Aorta (tissue), 5 donors: Measurements from ENCODE around the gene ANO3. TPM values are rescaled to one million over a fixed set of nuclear protein-coding genes. Genes with fewer than 3 reads are reported as not detected.
"Not testable (repeated sequence)": the region's sequence is repeated elsewhere in the genome, so short reads cannot be mapped to it uniquely, and the experiment has no call there.

Experiments
- ATAC-seq: fragments of 200-7000 bp; cut with Tn5 transposase; one replicate; pipeline ENCODE4 v1.9.1; 2022; ENCODE audit warnings: moderate library complexity; ENCODE audit not compliant: low FRiP score
- DNase-seq, 2 donors: peaks; one replicate each; pipeline ENCODE4 v3.0.0-alpha.2; 2020
- H3K27ac ChIP-seq, 2 donors: one replicate each; pipeline ENCODE4 v1.5.1; 2013; ENCODE audit warnings: low read length in 2 of 2, mild to moderate bottlenecking in 2 of 2, moderate library complexity in 2 of 2, control low read depth in 1 of 2, inconsistent platforms in 1 of 2, low read depth in 1 of 2
- H3K27me3 ChIP-seq, 2 donors: one replicate each; pipeline ENCODE4 v1.6.1; 2013; ENCODE audit warnings: control low read depth in 1 of 2, low read length in 1 of 2, mild to moderate bottlenecking in 1 of 2, moderate library complexity in 1 of 2; ENCODE audit not compliant: insufficient read depth in 2 of 2, control insufficient read depth in 1 of 2
- H3K36me3 ChIP-seq, 2 donors: one replicate each; pipeline ENCODE4 v1.6.1; 2013; ENCODE audit warnings: control low read depth in 1 of 2, low read length in 1 of 2, mild to moderate bottlenecking in 1 of 2; ENCODE audit not compliant: insufficient read depth in 2 of 2, control insufficient read depth in 1 of 2
- H3K4me1 ChIP-seq, 2 donors: one replicate each; pipeline ENCODE4 v1.6.1; 2013; ENCODE audit warnings: low read length in 2 of 2, control low read depth in 1 of 2, mild to moderate bottlenecking in 1 of 2, moderate library complexity in 1 of 2; ENCODE audit not compliant: insufficient read depth in 2 of 2, control insufficient read depth in 1 of 2
- H3K4me3 ChIP-seq, 2 donors: one replicate each; pipeline ENCODE4 v1.5.1; 2013; ENCODE audit warnings: low read length in 2 of 2, control low read depth in 1 of 2, mild to moderate bottlenecking in 1 of 2
- H3K9me3 ChIP-seq: one replicate; pipeline ENCODE4 v1.6.1; 2013; ENCODE audit warnings: mild to moderate bottlenecking, low read length; ENCODE audit not compliant: control insufficient read depth
- WGBS, 2 donors: extraction: QIAGEN DNeasy Blood & Tissue Kit; methylation state at CpG; one replicate each; pipeline ENCODE4 v1.1.7; 2013; 5-methylcytosine and 5-hydroxymethylcytosine counted together
- intact Hi-C, 2 donors: fragments of 100-400 bp; cut with DNase I; formaldehyde crosslinking; loops; one replicate each; pipeline versions ENCODE4 v1.14.2 to v1.15.0; 2022
- long read RNA-seq, 2 donors: library from polyadenylated mRNA; unstranded; transcript quantifications; one replicate each; pipeline ENCODE4 v2.0.0, GENCODE V29; 2020 to 2021
- polyA plus RNA-seq, 2 donors: library from polyadenylated mRNA; stranded (reverse); fragments of 200-250 nt; gene quantifications; one replicate each; pipeline ENCODE4 v1.2.3, GENCODE V29; 2013
- total RNA-seq, 2 donors: library from RNA; stranded (reverse); fragmentation: NEBNext Ultra II Directional; extraction: Animal tissue kit (Norgen Biotek cat#: 25700); gene quantifications; one replicate each; pipeline ENCODE4 v1.2.1, GENCODE V29; 2021
- donor health status: healthy with polysubstance abuse.
- donor health status: Bipolar disorder and iron deficiency.
- donor health status: DM: no; HTN: no; CAD: no.
- donor health status: DM: no; HTN: no; CAD: no.
- donor health status: DM: yes; HTN: yes; CAD: no.

ANO3 gene
- total RNA-seq (1 to 10 TPM in 1 of 2 donors, under 1 TPM in 1; 0.55 to 1.6 TPM), polyA plus RNA-seq (1 to 10 TPM in 1 of 2 donors, under 1 TPM in 1; 0.13 to 1.1 TPM)
- long read RNA-seq, donor 1: 0 reads
- long read RNA-seq, donor 2: 0 reads

DNA sequence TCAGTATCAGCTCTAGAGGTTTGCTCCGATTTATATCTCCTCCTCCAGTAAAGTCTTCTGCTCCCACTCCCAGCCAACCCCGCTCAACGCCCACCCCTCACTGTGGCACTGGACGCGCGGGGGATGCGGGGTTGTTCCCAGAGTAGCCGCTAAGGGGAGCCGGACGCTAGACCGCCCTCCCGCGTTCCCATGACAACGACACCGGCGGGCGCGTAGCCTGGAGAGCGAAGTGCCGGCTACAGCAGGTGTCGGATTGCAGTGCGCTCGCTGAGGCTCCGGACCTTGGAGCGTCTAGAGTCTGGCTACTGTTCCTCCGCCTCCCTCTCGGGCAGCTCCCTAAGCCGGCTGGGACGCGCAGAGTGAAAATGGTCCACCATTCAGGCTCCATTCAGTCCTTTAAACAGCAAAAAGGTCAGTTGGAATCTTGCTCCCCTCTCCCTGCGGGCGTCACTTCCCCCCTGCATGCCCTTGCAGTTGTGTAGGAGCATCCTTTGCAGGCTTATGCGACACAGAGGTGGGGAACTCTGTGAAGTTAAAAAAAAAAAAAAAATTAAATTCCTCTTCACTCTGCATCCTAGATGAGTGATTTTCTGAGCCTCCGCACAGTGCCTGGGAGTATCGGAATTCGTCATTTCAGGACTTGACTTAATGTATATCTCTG, at the start of gene ANO3:
Gene ANO3 (plus strand): TSS at position 220 of the 661 bp plus-strand sequence. CDS start 146 bp downstream, at position 366.
- intact Hi-C loops: no loop called here
- Histone ChIP-seq H3K27me3 (no peaks in the 10 kb centered on the region), H3K4me3 (peak within 1 kb of the TSS in 1 of 2 donors; percentile 26), H3K4me1 (no peaks in the 10 kb centered on the region), H3K36me3 (no peaks in the 10 kb centered on the region), H3K27ac (no peak within 1 kb of the TSS), H3K9me3 (no peaks in the 10 kb centered on the region)
- 3 to 4% methylated on average over 36 of the region's 36 CpGs for WGBS, 2 donors
- peak; percentile 67 for ATAC-seq
- peak; percentile 65 to 81 for DNase-seq

DNA sequence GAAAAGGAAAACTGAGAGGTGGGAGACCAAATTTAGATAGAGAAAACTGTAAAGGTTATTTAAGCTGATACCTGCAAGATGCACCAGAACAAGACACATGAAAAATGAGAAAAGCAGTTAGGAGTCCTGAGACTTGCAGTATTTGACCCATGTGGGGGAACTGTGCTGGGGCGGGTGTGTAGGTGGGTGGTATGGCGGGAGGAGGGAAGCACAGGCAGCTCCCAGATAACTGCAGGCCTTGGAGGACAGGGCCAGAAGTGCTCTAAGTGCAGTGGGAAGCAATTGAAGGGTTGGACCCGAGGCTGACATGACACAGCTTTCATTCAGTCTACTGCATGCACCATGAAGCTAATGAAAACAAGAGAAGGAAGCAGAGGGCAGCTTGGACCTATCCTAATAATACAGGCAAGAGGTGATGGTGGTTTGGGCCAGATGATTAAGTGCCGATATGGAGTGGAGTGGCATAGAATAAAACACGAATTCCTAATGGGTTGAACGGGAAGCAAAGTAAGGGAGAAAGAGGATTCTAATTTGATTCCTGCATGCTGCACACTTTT, 48.0 kb upstream of the ANO3 start:
- H3K36me3 ChIP-seq: no peaks in the 10 kb centered on the region
- H3K27ac ChIP-seq: no peak overlapping the region
- no peak overlapping the region for H3K4me3 ChIP-seq
- ATAC-seq (no peak), DNase-seq (no peak)
- H3K4me1 ChIP-seq: peaks cover 0 to 2% of the 10 kb centered on the region in 2 donors
- intact Hi-C loops: loop anchor here in 1 of 2 donors (10.0 kb wide), 1 partner anchor 871 kb away; no protein-coding TSS in a partner anchor
- H3K27me3 ChIP-seq: no peaks in the 10 kb centered on the region
- H3K9me3 ChIP-seq: no peaks in the 10 kb centered on the region
- WGBS, 2 donors: 75 to 78% methylated on average over 6 of the region's 6 CpGs

GRCh38 chr11:26285608-26286007, 46.3 kb upstream of the ANO3 start:
- intact Hi-C loops: loop anchor here in 1 of 2 donors (10.0 kb wide), 1 partner anchor 869 kb away; no protein-coding TSS in a partner anchor

DNA sequence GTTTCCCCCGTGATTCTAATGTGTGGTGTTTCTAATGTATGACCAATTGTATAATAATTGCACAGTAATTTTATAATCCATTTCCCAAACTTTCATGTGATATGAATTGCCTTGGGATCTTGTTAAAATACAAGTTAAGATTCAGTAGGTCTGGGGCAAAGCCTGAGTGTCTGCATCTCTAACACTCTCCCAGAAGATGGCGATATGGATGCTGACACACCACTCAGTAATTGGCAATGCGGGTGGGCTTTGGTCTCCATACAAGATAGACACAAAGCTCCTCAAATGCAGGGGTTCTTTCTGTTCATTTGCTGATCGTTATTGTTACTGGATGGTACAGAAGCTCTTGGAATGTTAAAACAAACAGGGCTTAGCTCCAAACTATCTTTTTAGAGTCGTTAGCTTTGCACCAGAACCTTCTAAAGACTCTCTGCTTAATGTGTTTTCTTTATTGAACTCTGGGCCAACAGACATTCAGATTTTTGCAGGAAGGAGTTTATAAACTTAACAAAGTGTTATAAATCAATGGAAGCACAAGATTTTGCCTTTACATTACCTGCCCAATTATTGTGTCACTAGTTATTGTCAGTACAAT, 45.4 kb upstream of the ANO3 start:
- no peak overlapping the region for H3K4me3 ChIP-seq
- ATAC-seq (no peak), DNase-seq (no peak)
- no peaks in the 10 kb centered on the region for H3K36me3 ChIP-seq
- H3K27me3 ChIP-seq: no peaks in the 10 kb centered on the region
- H3K4me1 ChIP-seq: peaks cover 0 to 2% of the 10 kb centered on the region in 2 donors
- intact Hi-C loops: loop anchor here in 1 of 2 donors (10.0 kb wide), 1 partner anchor 868 kb away; no protein-coding TSS in a partner anchor
- 14 to 15% methylated on average over 5 of the region's 5 CpGs for WGBS, 2 donors
- H3K9me3 ChIP-seq: no peaks in the 10 kb centered on the region
- no peak overlapping the region for H3K27ac ChIP-seq

More at GRCh38 chr11:26285608-26286007, 46.3 kb upstream of the ANO3 start:
- H3K27me3 ChIP-seq: no peaks in the 10 kb centered on the region
- ATAC-seq (no peak), DNase-seq (no peak)
- WGBS, 2 donors: 77 to 82% methylated on average over 3 of the region's 3 CpGs
- H3K36me3 ChIP-seq: no peaks in the 10 kb centered on the region
- H3K4me1 ChIP-seq: peaks cover 0 to 2% of the 10 kb centered on the region in 2 donors
- H3K27ac ChIP-seq: no peak overlapping the region
- H3K9me3 ChIP-seq: no peaks in the 10 kb centered on the region
- no peak overlapping the region for H3K4me3 ChIP-seq

DNA sequence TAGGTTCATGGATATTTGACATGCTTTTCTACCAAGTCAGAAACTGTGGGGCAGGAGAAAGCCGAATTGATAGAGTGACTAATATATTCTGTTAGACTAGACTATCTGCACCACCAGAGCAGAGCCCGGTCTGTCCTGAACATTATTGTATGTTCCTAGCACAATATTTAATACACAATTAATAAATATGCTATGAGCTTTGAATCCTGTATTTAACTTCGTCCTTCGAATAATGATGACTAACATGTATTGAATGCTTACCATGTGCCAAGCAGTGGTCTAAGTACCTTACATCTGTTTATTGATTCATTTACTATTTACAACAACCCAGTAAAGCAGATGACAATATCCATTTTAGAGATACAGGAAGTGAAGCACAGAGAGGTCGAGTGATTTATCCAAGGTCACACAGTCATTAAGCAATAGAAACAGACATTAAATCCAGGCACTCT, 44.8 kb upstream of the ANO3 start:
- no peaks in the 10 kb centered on the region for H3K27me3 ChIP-seq
- no peak for ATAC-seq
- WGBS, 2 donors: 74 to 75% methylated on average over 5 of the region's 5 CpGs
- H3K36me3 ChIP-seq: no peaks in the 10 kb centered on the region
- no peak for DNase-seq
- no peak overlapping the region for H3K27ac ChIP-seq
- H3K4me3 ChIP-seq: no peak overlapping the region
- peaks cover 0 to 2% of the 10 kb centered on the region in 2 donors for H3K4me1 ChIP-seq
- intact Hi-C loops: loop anchor here in 1 of 2 donors (10.0 kb wide), 1 partner anchor 868 kb away; no protein-coding TSS in a partner anchor
- no peaks in the 10 kb centered on the region for H3K9me3 ChIP-seq

DNA sequence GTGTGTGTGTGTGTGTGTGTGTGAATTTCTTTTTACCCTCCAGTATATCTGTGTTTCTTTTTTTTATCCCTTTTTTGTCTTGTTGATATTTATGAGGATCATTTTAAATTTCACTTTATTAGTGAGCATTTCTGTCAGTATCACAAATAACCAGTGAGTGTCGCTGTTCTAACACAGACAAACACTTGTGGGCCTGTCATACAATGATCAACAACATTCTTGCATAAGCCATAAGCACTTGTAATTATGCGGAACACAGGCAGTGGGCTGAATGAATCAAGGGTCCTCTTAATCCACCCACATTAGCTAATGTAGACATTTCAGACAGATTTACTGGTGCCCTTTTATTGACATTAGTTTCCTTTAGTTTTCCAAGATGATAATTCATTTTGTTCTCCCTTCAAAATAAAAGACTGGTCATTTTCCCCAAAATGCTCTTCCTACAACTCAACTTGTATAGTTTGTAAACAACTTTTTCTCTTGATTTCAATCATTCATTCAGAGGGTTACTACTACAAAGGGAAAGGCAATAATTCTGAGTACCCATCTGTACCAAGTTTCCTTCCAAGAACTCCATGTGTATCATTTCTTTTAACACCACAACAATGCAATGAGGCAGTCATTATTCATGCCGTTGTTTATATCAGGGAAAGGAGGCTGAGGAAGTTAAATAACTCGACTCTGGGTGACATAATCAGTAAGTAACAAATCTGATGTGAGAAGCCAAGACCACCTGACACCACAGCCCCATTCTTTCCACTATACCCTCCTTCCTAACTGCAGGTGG, 34.5 kb upstream of the ANO3 start:
- no peaks in the 10 kb centered on the region for H3K9me3 ChIP-seq
- no peaks in the 10 kb centered on the region for H3K4me1 ChIP-seq
- H3K4me3 ChIP-seq: no peak overlapping the region
- DNase-seq (no peak), ATAC-seq (peak; percentile 60)
- intact Hi-C loops: loop anchor here in 1 of 2 donors (10.0 kb wide), 1 partner anchor 357 kb away; no protein-coding TSS in a partner anchor
- H3K27me3 ChIP-seq: no peaks in the 10 kb centered on the region
- no peaks in the 10 kb centered on the region for H3K36me3 ChIP-seq
- WGBS, 2 donors: 27 to 28% methylated on average over 4 of the region's 4 CpGs
- no peak overlapping the region for H3K27ac ChIP-seq

DNA sequence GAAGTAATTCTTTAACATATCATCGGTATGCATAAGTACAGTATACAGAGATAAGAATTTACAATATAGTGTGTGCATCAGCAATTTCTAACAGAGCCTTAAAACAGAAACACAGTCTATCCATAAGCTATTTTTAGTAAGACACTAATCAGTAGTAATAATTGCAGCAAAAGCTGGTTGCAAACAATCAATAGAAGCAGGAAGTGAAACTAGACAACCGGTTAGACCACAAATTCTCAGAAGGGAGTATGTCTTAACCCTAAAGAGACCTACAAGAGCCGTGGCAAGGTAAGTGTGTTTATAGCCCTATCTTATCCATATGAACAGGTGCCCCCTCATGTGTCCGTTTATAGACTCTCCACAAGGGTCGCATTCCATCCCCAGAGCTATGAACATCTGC, 15.6 kb upstream of the ANO3 start:
- H3K9me3 ChIP-seq, H3K27ac ChIP-seq, H3K4me1 ChIP-seq, H3K4me3 ChIP-seq, DNase-seq, ATAC-seq, intact Hi-C loops, H3K36me3 ChIP-seq, H3K27me3 ChIP-seq: not testable (repeated sequence)
- 66 to 67% methylated on average over 5 of the region's 5 CpGs for WGBS, 2 donors

DNA sequence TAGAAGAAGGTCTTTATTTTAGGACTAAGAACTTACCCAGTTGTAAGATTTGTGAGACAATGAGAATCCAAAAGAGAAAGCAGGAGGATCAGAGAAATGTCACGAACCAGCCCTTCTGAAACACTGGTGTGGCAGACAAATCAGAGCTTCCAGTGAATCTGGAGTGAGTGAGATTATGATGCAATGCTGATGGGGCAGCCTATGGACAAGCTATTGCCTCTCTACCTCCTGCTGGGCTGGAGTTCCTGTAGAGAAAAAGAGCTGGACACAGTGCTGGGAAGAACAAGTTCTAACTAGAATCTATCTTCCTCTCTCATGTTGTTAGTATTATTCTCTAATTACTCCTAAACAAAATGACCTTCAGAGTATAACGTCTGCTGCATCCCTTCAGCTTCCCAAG, 12.0 kb upstream of the ANO3 start:
- WGBS, 2 donors: 44% methylated on average over 2 of the region's 2 CpGs
- no peak overlapping the region for H3K4me3 ChIP-seq
- no peaks in the 10 kb centered on the region for H3K36me3 ChIP-seq
- H3K27ac ChIP-seq: no peak overlapping the region
- no peak for ATAC-seq
- no peaks in the 10 kb centered on the region for H3K27me3 ChIP-seq
- intact Hi-C loops: no loop called here
- no peak for DNase-seq
- no peaks in the 10 kb centered on the region for H3K9me3 ChIP-seq
- no peaks in the 10 kb centered on the region for H3K4me1 ChIP-seq
